Measurements from ENCODE around the gene CHST13.

The CHST13 gene

GRCh38 chr3:126544596-126545281 lies 20.8 kb downstream of the CHST13 start:
- no peak for TF ChIP-seq BHLHE40 (IDR thresholded peaks at IDR 0.05; ENCODE audit: borderline replicate concordance)
- no peak for TF ChIP-seq FOXK2 (IDR thresholded peaks at IDR 0.05)
- TF ChIP-seq ARNT (IDR thresholded peaks at IDR 0.05): no peak
- no peak for TF ChIP-seq SUZ12 (IDR thresholded peaks at IDR 0.05)
- no peak for TF ChIP-seq TARDBP (IDR thresholded peaks at IDR 0.05)
- no peak for TF ChIP-seq NFRKB (IDR thresholded peaks at IDR 0.05)
- TF ChIP-seq CTBP1 (IDR thresholded peaks at IDR 0.05; ENCODE audit: borderline replicate concordance): no peak
- TF ChIP-seq ZNF384 (IDR thresholded peaks at IDR 0.05): no peak
- TF ChIP-seq L3MBTL2 (conservative IDR thresholded peaks at IDR 0.05): no peak
- TF ChIP-seq FOXA1 (IDR thresholded peaks at IDR 0.05): no peak
- no peak for DNase-seq (ENCODE audit: extremely low spot score)
- CTCF ChIA-PET: no interaction called here
- POLR2A ChIA-PET: no interaction called here

- TF ChIP-seq FOXK2 (IDR thresholded peaks at IDR 0.05) (no peak), HDGF (IDR thresholded peaks at IDR 0.05; ENCODE audit: borderline replicate concordance) (no peak), BHLHE40 (IDR thresholded peaks at IDR 0.05; ENCODE audit: borderline replicate concordance) (no peak), LEF1 (IDR thresholded peaks at IDR 0.05; ENCODE audit: borderline replicate concordance) (no peak), SUZ12 (IDR thresholded peaks at IDR 0.05) (no peak), L3MBTL2 (conservative IDR thresholded peaks at IDR 0.05) (no peak), FOXM1 (IDR thresholded peaks at IDR 0.05; ENCODE audit: borderline replicate concordance) (no peak), ELF4 (IDR thresholded peaks at IDR 0.05) (no peak)
- POLR2A ChIA-PET: no interaction called here
- CTCF ChIA-PET: no interaction called here
- no peak for DNase-seq (ENCODE audit: extremely low spot score)
These were observed 21.6 kb downstream of the CHST13 start for GRCh38 chr3:126545544-126545943.

GRCh38 chr3:126546013-126546412 lies 22.1 kb downstream of the CHST13 start:
- CTCF ChIA-PET: no interaction called here
- no peak for DNase-seq (ENCODE audit: extremely low spot score)
- TF ChIP-seq NFRKB (IDR thresholded peaks at IDR 0.05) (no peak), FOXA1 (IDR thresholded peaks at IDR 0.05) (no peak), LEF1 (IDR thresholded peaks at IDR 0.05; ENCODE audit: borderline replicate concordance) (no peak), SP1 (IDR thresholded peaks at IDR 0.05) (no peak), PKNOX1 (IDR thresholded peaks at IDR 0.05) (no peak), HDGF (IDR thresholded peaks at IDR 0.05; ENCODE audit: borderline replicate concordance) (no peak), BHLHE40 (IDR thresholded peaks at IDR 0.05; ENCODE audit: borderline replicate concordance) (no peak), ZNF384 (IDR thresholded peaks at IDR 0.05) (no peak), TARDBP (IDR thresholded peaks at IDR 0.05) (no peak), SUZ12 (IDR thresholded peaks at IDR 0.05) (no peak), FOXM1 (IDR thresholded peaks at IDR 0.05; ENCODE audit: borderline replicate concordance) (no peak), ARNT (IDR thresholded peaks at IDR 0.05) (no peak), ELF4 (IDR thresholded peaks at IDR 0.05) (no peak), FOXK2 (IDR thresholded peaks at IDR 0.05) (no peak), L3MBTL2 (conservative IDR thresholded peaks at IDR 0.05) (no peak), CTBP1 (IDR thresholded peaks at IDR 0.05; ENCODE audit: borderline replicate concordance) (no peak)
- POLR2A ChIA-PET: no interaction called here

- TF ChIP-seq SUZ12 (IDR thresholded peaks at IDR 0.05) (no peak), FOXM1 (IDR thresholded peaks at IDR 0.05; ENCODE audit: borderline replicate concordance) (no peak), ELF4 (IDR thresholded peaks at IDR 0.05) (no peak), BHLHE40 (IDR thresholded peaks at IDR 0.05; ENCODE audit: borderline replicate concordance) (no peak), FOXK2 (IDR thresholded peaks at IDR 0.05) (no peak), ZNF384 (IDR thresholded peaks at IDR 0.05) (no peak)
- ChIA-PET POLR2A (no interaction called here), CTCF (no interaction called here)
- DNase-seq (ENCODE audit: extremely low spot score): no peak
These were observed 22.7 kb downstream of the CHST13 start for GRCh38 chr3:126546549-126547239.

- TF ChIP-seq SP1 (IDR thresholded peaks at IDR 0.05) (no peak), CTBP1 (IDR thresholded peaks at IDR 0.05; ENCODE audit: borderline replicate concordance) (no peak), FOXM1 (IDR thresholded peaks at IDR 0.05; ENCODE audit: borderline replicate concordance) (no peak), BHLHE40 (IDR thresholded peaks at IDR 0.05; ENCODE audit: borderline replicate concordance) (no peak), FOXK2 (IDR thresholded peaks at IDR 0.05) (no peak), LEF1 (IDR thresholded peaks at IDR 0.05; ENCODE audit: borderline replicate concordance) (no peak), L3MBTL2 (conservative IDR thresholded peaks at IDR 0.05) (no peak), NFRKB (IDR thresholded peaks at IDR 0.05) (no peak), SUZ12 (IDR thresholded peaks at IDR 0.05) (no peak), TARDBP (IDR thresholded peaks at IDR 0.05) (no peak), ELF4 (IDR thresholded peaks at IDR 0.05) (no peak), FOXA1 (IDR thresholded peaks at IDR 0.05) (no peak), PKNOX1 (IDR thresholded peaks at IDR 0.05) (no peak), ZNF384 (IDR thresholded peaks at IDR 0.05) (no peak), ARNT (IDR thresholded peaks at IDR 0.05) (no peak), HDGF (IDR thresholded peaks at IDR 0.05; ENCODE audit: borderline replicate concordance) (no peak)
- CTCF ChIA-PET: interaction anchor here (0.6 kb wide), 1 partner anchor 66 kb away, joined by 3 read pairs; no protein-coding TSS in a partner anchor
- POLR2A ChIA-PET: no interaction called here
- DNase-seq (ENCODE audit: extremely low spot score): no peak
These were observed 23.8 kb downstream of the CHST13 start for GRCh38 chr3:126547721-126548120.

GRCh38 chr3:126548556-126549466 lies 24.9 kb downstream of the CHST13 start:
- no peak for DNase-seq (ENCODE audit: extremely low spot score)
- CTCF ChIA-PET: no interaction called here
- TF ChIP-seq L3MBTL2 (conservative IDR thresholded peaks at IDR 0.05) (no peak), TARDBP (IDR thresholded peaks at IDR 0.05) (no peak), FOXM1 (IDR thresholded peaks at IDR 0.05; ENCODE audit: borderline replicate concordance) (no peak), ARNT (IDR thresholded peaks at IDR 0.05) (no peak), ZNF384 (IDR thresholded peaks at IDR 0.05) (no peak), SP1 (IDR thresholded peaks at IDR 0.05) (no peak), FOXK2 (IDR thresholded peaks at IDR 0.05) (no peak), FOXA1 (IDR thresholded peaks at IDR 0.05) (no peak), BHLHE40 (IDR thresholded peaks at IDR 0.05; ENCODE audit: borderline replicate concordance) (no peak), NFRKB (IDR thresholded peaks at IDR 0.05) (no peak), HDGF (IDR thresholded peaks at IDR 0.05; ENCODE audit: borderline replicate concordance) (no peak), SUZ12 (IDR thresholded peaks at IDR 0.05) (no peak), ELF4 (IDR thresholded peaks at IDR 0.05) (no peak)
- POLR2A ChIA-PET: no interaction called here

Measured in HEK293T (cell line).